Skeletal muscle tissue (tissue), 4 donors: Measurements from ENCODE around the gene CFAP157. TPM values are rescaled to one million over a fixed set of nuclear protein-coding genes. Genes with fewer than 3 reads are reported as not detected.

Source experiments
- H3K27ac ChIP-seq: one replicate; pipeline ENCODE4 v1.7.0; 2013; ENCODE audit warnings: mild to moderate bottlenecking, low read depth, low read length, inconsistent platforms
- H3K27me3 ChIP-seq, 3 donors: one replicate each; pipeline ENCODE4 v1.7.0; 2013; ENCODE audit warnings: low read length in 3 of 3; ENCODE audit not compliant: control insufficient read depth in 3 of 3, insufficient read depth in 3 of 3
- H3K36me3 ChIP-seq, 3 donors: one replicate each; pipeline ENCODE4 v1.7.0; 2013; ENCODE audit warnings: low read length in 3 of 3; ENCODE audit not compliant: control insufficient read depth in 3 of 3, insufficient read depth in 3 of 3
- H3K4me1 ChIP-seq, 3 donors: one replicate each; pipeline ENCODE4 v1.7.0; 2013; ENCODE audit warnings: low read length in 3 of 3, mild to moderate bottlenecking in 3 of 3; ENCODE audit not compliant: control insufficient read depth in 3 of 3, insufficient read depth in 3 of 3
- H3K4me3 ChIP-seq, 3 donors: one replicate each; pipeline ENCODE4 v1.7.0; 2013; ENCODE audit warnings: low read length in 3 of 3
- H3K9ac ChIP-seq, 3 donors: one replicate each; pipeline ENCODE4 v1.7.0; 2013; ENCODE audit warnings: low read length in 3 of 3, mild to moderate bottlenecking in 3 of 3, moderate library complexity in 2 of 3, low read depth in 1 of 3
- H3K9me3 ChIP-seq, 3 donors: one replicate each; pipeline ENCODE4 v1.7.0; 2013; ENCODE audit warnings: low read length in 3 of 3; ENCODE audit not compliant: control insufficient read depth in 3 of 3
- total RNA-seq: library from RNA; depleted of rRNA; stranded (reverse); fragments of >200 nt; gene quantifications from one replicate; pipeline ENCODE4 v1.2.3, GENCODE V29; 2014
- donor health status: Osteomylitis.

The CFAP157 gene
- not detected for total RNA-seq

DNA sequence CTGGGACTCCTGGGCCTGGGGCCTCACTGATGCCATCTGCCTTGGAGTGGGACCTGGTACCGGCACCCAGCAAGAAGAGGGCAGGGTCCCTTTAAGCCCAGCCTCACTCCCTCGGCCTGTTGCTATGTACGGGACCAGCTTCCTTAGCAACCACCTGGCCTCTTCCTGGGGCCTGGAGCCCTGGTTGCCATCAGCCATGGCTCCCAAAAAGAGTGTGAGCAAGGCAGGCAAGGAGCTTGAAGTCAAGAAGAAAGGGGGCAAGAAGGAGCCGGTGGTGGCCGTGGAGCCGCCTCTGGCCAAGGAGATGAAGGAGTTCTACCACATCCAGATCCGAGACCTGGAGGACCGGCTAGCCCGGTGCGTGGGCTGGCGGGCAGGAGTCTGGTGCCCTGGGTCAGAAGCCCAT lies at the start of gene CFAP157:
Gene CFAP157 (plus strand): TSS at position 153 of the 406 bp plus-strand sequence. CDS start 44 bp downstream, at position 197.
- no peaks in the 10 kb centered on the region for H3K4me1 ChIP-seq
- no peaks in the 10 kb centered on the region for H3K36me3 ChIP-seq
- peaks cover 0 to 4% (median 0%) of the 10 kb centered on the region in 3 donors for H3K27me3 ChIP-seq
- H3K4me3 ChIP-seq, result no peak within 1 kb of the TSS
- H3K9me3 ChIP-seq, result no peaks in the 10 kb centered on the region
- H3K9ac ChIP-seq, result no peak within 1 kb of the TSS
- H3K27ac ChIP-seq, result no peak within 1 kb of the TSS

DNA sequence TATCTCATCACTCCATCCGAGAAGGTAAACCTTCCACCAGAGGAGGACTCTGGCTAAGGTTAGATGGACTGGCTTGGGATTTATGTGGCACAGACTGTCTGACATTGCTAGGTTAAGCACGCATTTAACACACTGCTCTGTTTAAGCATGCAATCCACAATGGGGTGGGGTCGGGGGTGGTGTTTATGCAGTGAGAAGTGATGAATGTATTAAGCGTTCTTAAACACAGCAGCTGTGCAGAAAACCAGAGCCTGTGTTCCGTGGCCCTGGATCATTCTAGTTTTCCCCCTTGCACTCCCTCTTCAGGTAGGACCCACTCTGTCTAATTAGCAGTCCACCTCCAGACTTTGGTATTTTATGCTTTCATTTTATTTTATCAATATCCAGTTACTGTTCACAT lies 48.4 kb upstream of the CFAP157 start:
- no peaks in the 10 kb centered on the region for H3K4me1 ChIP-seq
- H3K27me3 ChIP-seq, result no peaks in the 10 kb centered on the region
- H3K36me3 ChIP-seq, result peaks cover 20 to 43% (median 30%) of the 10 kb centered on the region in 3 donors
- H3K9me3 ChIP-seq, result no peaks in the 10 kb centered on the region
- no peak overlapping the region for H3K9ac ChIP-seq
- no peak overlapping the region for H3K4me3 ChIP-seq
- H3K27ac ChIP-seq, result no peak overlapping the region

DNA sequence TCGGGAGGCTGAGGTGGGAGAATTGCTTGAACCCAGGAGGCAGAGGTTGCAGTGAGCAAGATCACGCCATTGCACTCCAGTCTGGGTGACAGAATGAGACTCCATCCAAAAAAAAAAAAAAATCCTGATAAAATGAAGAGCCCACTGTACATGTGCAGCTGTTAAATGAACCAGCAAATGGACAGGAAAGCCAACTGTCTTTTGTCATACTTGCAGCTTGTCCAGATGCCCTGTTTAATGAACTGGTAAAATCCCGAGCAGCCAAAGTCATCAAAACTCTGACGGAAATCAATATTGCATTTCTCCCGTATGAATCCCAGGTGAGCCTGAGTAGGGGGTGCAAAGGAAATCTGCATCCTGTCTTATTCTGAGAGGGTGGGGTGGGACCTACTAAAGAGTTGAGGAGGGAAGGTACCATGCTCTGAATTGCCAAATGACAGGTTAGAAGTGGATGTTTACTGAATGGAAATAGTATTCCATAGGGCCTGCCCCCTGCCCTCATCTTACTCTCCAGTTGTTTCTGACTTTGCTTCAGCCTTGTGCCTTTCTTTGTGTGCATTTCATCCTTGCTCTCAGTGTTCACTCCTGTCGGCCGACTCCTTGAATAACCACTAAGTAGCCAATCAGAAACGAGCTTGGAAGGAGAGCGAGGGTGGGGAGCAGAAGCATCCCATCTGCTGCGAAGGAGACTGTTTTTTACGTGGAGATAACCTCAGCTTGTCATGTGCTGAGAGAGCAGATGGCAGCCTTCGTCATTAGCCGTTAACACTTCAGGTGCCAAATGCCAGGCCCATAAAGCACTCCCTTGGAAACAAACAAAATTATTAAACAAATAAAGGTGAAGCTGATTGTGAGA lies 45.7 kb upstream of the CFAP157 start:
- H3K9ac ChIP-seq, result no peak overlapping the region
- H3K9me3 ChIP-seq, result no peaks in the 10 kb centered on the region
- no peak overlapping the region for H3K27ac ChIP-seq
- no peaks in the 10 kb centered on the region for H3K27me3 ChIP-seq
- peaks cover 32 to 50% (median 36%) of the 10 kb centered on the region in 3 donors for H3K36me3 ChIP-seq
- H3K4me3 ChIP-seq, result no peak overlapping the region
- peaks cover 0 to 7% (median 0%) of the 10 kb centered on the region in 3 donors for H3K4me1 ChIP-seq

DNA sequence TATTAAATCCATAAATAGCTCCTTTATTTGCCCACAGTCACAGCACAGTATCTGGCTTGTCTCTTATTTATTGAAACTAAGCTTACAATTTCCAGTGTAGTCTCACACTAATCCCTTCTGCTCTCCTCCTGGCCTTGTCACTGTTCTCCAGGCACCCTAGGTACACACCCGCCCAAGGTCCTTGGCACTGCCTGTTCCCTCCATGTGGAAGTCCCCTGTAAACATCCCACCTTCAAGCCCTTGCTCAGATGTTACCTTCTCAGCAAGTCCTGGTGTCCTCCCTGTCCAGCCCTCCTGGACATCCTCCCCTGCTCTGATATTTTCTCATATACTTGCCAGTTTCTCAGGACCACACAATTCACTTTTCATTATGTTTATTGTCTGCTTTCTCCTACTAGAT lies 44.2 kb upstream of the CFAP157 start:
- H3K9ac ChIP-seq, result no peak overlapping the region
- H3K36me3 ChIP-seq, result peaks cover 34 to 51% (median 36%) of the 10 kb centered on the region in 3 donors
- H3K27ac ChIP-seq, result no peak overlapping the region
- H3K9me3 ChIP-seq, result no peaks in the 10 kb centered on the region
- H3K4me1 ChIP-seq, result peaks cover 0 to 7% (median 0%) of the 10 kb centered on the region in 3 donors
- H3K27me3 ChIP-seq, result no peaks in the 10 kb centered on the region
- no peak overlapping the region for H3K4me3 ChIP-seq

DNA sequence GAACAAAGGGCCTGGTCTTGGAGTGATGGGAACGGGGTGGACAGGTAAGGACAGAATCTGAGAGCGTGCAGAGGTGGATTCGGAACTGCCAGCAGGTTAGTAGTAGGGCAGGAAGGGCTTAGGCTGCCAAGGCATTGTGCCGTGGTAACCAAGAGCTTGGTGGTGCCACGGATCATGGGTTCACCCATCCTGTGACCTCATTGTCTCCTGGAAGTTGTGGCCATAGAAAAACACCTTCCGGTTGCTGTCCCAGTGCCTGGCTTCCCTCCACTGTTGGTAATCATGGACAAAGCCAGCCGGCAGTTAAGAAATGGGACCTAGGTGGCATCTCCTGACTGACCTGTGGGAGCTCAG lies 42.5 kb upstream of the CFAP157 start:
- Histone ChIP-seq H3K27me3 (no peaks in the 10 kb centered on the region), H3K27ac (no peak overlapping the region), H3K4me1 (peaks cover 0 to 7% (median 0%) of the 10 kb centered on the region in 3 donors), H3K4me3 (no peak overlapping the region), H3K9ac (peak overlapping the region in 1 of 3 donors; percentile 33), H3K36me3 (peaks cover 39 to 56% (median 40%) of the 10 kb centered on the region in 3 donors), H3K9me3 (no peaks in the 10 kb centered on the region)

DNA sequence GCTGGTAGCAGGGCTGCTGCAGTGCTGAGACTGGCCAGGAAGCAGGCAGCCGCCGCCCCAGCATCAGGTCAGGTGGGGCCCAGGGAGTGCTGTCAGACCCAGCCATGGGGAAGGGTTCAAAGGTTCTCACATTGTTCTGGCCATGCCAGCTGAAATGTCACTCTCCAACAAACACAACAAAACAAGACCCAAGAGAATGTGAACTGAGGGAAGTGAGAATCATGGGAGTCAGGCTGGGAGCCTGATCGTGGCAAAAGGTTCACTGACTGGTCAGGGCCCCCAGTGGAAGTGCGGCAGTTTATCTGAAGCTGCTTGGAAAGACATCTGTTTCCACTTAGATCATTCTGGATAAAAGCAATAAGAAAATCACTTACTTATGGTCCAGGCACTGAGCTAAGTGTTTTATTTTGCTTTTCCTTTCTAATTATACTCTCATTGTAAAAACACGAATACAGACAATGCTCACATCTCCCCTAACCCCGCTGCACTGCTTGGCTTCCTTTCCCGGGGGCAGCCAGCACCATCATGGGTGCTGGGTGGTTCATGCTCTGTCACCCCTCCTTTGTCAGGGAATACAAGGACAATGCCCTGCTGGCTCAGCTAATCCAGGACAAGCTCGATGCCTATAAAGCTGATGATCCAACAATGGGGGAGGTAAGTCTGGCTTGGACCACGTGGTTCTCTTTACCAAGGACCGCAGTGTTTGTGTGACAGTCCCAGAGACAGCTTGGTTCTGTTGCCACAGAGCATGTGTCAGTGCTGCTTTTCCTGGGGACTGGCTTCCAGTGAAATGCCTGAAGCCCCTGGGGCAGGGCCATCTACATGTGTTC lies 41.9 kb upstream of the CFAP157 start:
- H3K4me1 ChIP-seq, result peaks cover 0 to 7% (median 0%) of the 10 kb centered on the region in 3 donors
- H3K4me3 ChIP-seq, result no peak overlapping the region
- H3K9me3 ChIP-seq, result no peaks in the 10 kb centered on the region
- peak overlapping the region in 1 of 3 donors; percentile 33 for H3K9ac ChIP-seq
- H3K27me3 ChIP-seq, result no peaks in the 10 kb centered on the region
- H3K27ac ChIP-seq, result no peak overlapping the region
- H3K36me3 ChIP-seq, result peaks cover 35 to 56% (median 37%) of the 10 kb centered on the region in 3 donors

DNA sequence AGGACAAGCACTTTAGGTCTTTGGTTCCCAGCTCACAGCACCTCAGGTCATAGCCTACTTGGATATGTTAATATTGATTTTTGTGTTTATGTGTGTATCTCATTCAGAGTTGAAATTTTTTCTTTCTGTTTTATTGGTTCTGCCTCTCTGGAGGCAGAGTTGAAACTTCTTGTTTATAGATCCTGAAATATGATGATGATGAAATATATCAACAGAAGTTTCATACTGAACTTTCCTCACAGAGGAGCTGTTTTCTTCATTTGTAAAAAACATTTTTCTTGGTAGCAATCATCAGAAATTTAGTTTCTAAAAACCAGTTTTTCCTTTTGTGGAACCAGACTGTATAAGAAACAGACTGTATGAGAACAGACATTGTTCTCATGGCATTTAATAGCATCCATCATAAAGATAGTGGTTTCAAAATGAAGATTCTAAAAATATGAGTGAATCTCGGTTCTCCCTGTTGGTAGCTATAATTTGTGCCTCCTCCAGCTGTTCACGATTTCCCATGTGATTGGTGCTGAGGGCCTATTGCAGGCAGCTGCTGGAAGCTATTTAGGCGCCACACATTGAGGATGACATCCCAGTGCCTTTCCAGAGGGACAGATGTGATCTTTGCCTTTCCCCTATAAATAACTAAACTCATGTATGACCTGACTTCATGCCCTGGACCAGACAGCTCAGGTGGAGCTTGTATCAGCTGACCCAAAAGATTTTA lies 39.5 kb upstream of the CFAP157 start:
- Histone ChIP-seq H3K4me1 (peaks cover 0 to 7% (median 0%) of the 10 kb centered on the region in 3 donors), H3K27ac (no peak overlapping the region), H3K27me3 (no peaks in the 10 kb centered on the region), H3K4me3 (no peak overlapping the region), H3K9ac (no peak overlapping the region), H3K9me3 (no peaks in the 10 kb centered on the region), H3K36me3 (peaks cover 42 to 54% (median 45%) of the 10 kb centered on the region in 3 donors)

DNA sequence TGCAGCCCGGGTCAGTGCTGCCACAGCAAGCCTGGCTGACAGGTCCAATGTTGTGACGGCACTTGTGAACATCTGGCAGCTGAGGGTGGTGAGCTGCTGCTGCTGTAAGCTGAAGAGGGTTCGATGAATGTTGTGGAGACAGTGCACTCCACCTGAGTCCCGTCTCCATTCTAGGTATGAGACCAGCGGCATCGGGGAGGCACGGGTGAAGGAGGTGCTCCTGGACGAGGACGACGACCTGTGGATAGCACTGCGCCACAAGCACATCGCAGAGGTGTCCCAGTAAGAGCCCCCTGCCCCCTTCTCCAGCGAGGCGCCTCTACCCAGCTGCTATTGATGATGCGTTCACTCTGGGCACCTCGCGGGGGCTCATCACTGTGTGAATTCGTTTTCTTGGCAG lies 38.9 kb upstream of the CFAP157 start:
- H3K4me3 ChIP-seq, result no peak overlapping the region
- no peak overlapping the region for H3K9ac ChIP-seq
- no peaks in the 10 kb centered on the region for H3K27me3 ChIP-seq
- H3K4me1 ChIP-seq, result peaks cover 0 to 7% (median 0%) of the 10 kb centered on the region in 3 donors
- H3K27ac ChIP-seq, result no peak overlapping the region
- no peaks in the 10 kb centered on the region for H3K9me3 ChIP-seq
- peaks cover 42 to 55% (median 44%) of the 10 kb centered on the region in 3 donors for H3K36me3 ChIP-seq

DNA sequence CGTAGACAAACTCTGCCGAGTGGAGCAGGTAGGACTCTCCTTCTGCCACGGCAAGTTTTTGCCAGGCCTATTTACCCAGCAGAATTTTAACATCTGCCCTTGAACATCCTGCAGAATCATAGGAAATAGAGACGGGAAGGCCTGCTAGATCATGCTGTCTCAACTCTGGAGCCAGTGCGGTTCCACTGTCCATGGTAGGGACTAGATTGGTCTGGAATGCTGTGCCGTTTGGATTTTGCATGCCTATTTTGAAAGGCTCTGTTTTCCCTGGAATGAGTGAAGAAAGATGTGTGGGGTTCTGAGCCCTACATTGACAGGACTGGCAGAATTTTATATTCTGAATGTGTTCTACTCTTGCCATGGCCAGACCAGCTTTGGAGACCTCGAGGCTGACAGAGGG lies 33.6 kb upstream of the CFAP157 start:
- H3K36me3 ChIP-seq, result peaks cover 29 to 48% (median 30%) of the 10 kb centered on the region in 3 donors
- peaks cover 0 to 14% (median 9%) of the 10 kb centered on the region in 3 donors for H3K4me1 ChIP-seq
- no peaks in the 10 kb centered on the region for H3K27me3 ChIP-seq
- H3K4me3 ChIP-seq, result no peak overlapping the region
- no peak overlapping the region for H3K9ac ChIP-seq
- no peaks in the 10 kb centered on the region for H3K9me3 ChIP-seq
- H3K27ac ChIP-seq, result no peak overlapping the region
